Rectal smooth muscle tissue (tissue), 1 donor: ENCODE results near the gene C9orf50.

Experiments
- H3K27ac ChIP-seq: one replicate; pipeline ENCODE4 v1.7.0; 2013; ENCODE audit warnings: low read depth, low read length, inconsistent platforms
- H3K27me3 ChIP-seq: one replicate; pipeline ENCODE4 v1.7.0; 2013; ENCODE audit warnings: low read length; ENCODE audit not compliant: control insufficient read depth, insufficient read depth
- H3K36me3 ChIP-seq: one replicate; pipeline ENCODE4 v1.7.0; 2013; ENCODE audit warnings: low read length; ENCODE audit not compliant: control insufficient read depth, insufficient read depth
- H3K4me1 ChIP-seq: one replicate; pipeline ENCODE4 v1.7.0; 2013; ENCODE audit warnings: low read length; ENCODE audit not compliant: control insufficient read depth, insufficient read depth
- H3K4me3 ChIP-seq: one replicate; pipeline ENCODE4 v1.7.0; 2013; ENCODE audit warnings: low read length
- H3K9ac ChIP-seq: one replicate; pipeline ENCODE4 v1.7.0; 2013; ENCODE audit warnings: low read length

The C9orf50 gene

DNA sequence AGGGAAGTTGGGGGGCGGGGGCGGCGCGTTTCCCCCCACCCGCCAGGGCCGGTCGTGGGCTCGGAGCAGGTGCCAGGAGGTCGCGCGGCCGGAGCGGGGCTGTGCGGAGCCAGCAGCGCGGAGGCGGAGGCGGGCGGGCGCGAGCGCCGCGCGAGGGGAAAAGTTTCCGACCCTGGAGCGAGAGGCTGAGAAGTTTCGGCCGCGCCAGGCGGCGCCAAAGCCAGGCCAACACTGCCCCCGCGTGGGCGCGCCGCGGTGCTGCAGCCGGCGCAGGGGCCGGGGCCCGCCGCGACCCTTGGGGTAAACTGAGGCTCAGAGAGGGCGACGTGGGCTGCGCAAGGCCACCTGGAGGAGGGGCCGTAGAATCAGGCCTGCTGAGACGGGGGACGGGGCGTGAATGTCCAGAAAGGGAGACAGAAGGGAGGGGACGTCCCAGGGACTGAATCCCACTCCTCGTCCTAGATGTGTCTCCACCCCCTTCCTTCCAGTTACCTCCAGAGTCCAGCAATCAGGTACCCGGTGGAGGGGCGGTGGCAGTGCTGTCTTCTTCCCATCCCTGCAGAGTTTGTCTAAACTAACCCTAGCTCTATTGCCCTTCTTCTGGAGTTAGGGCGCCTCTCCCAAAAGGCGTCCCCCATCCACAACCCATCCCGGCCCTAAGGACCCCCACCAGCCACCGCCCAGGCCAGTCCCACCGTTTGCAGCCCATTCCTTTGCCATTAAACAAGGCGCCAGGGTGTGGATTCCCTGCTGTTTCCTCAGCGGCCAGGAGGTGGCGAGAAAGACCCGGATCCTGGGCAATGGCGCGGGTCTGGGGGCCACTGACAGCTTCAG, 10.2 kb downstream of the C9orf50 start:
- Histone ChIP-seq H3K4me3 (peak overlapping the region; percentile 77), H3K27me3 (no peaks in the 10 kb centered on the region), H3K9ac (peak overlapping the region; percentile 82), H3K27ac (peak overlapping the region; percentile 80), H3K36me3 (no peaks in the 10 kb centered on the region), H3K4me1 (peaks cover 3% of the 10 kb centered on the region)

DNA sequence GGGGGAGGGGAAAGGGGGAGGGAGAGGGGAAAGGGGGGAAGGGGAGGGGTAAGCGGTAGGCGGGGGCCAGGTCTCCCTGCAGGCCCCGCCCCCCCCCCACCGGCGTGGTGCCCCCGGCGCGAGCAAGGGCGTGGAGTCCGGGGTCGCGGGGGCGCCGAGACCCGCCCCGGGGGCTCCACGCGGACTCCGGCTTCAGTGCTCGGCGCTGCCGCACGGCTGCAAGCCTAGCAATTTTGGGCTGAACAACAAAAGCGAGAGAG, 10.8 kb downstream of the C9orf50 start:
- Histone ChIP-seq H3K9ac (no peak overlapping the region), H3K36me3 (no peaks in the 10 kb centered on the region), H3K27me3 (no peaks in the 10 kb centered on the region), H3K4me3 (peak overlapping the region; percentile 77), H3K4me1 (peaks cover 3% of the 10 kb centered on the region), H3K27ac (peak overlapping the region; percentile 80)

DNA sequence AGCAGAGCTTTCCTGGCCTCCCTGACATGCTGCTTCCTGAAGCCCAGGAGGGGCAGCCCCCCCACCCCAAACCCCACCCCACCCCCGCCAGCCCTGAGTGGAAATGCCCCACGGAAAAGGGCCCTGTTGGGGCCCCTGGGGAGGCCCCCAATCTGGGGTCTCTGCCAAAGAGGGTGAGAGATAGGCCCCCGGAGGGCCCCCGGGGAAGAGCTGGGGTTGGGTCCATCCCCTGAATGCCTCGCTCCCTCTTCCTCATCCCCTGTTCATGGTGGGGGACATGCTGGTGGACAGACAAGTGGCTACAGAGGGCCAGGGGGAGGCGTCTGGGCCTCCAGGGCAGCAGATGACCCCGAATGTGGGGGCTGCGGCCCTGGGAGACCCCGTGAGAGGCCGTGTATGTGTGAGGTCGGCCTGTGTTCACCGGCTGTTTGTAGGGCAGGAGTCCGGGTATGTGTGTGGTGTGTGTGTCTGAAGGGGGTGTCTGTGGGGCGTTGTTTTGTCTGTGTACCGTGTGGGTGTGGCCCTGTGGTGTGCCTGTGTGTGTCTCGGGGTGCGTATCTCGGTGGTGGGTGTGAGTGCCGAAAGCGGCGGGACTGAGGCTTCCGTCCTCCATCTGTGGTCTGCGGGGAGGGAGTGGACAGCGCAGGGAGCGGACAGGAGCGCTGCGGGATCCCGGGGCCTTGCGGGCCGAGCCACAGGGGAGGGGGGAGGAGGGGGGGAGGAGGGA, 11.3 kb downstream of the C9orf50 start:
- no peaks in the 10 kb centered on the region for H3K27me3 ChIP-seq
- H3K9ac ChIP-seq = peak overlapping the region; percentile 32
- H3K4me1 ChIP-seq = peaks cover 3% of the 10 kb centered on the region
- no peaks in the 10 kb centered on the region for H3K36me3 ChIP-seq
- H3K4me3 ChIP-seq = peak overlapping the region; percentile 51
- peak overlapping the region; percentile 61 for H3K27ac ChIP-seq

DNA sequence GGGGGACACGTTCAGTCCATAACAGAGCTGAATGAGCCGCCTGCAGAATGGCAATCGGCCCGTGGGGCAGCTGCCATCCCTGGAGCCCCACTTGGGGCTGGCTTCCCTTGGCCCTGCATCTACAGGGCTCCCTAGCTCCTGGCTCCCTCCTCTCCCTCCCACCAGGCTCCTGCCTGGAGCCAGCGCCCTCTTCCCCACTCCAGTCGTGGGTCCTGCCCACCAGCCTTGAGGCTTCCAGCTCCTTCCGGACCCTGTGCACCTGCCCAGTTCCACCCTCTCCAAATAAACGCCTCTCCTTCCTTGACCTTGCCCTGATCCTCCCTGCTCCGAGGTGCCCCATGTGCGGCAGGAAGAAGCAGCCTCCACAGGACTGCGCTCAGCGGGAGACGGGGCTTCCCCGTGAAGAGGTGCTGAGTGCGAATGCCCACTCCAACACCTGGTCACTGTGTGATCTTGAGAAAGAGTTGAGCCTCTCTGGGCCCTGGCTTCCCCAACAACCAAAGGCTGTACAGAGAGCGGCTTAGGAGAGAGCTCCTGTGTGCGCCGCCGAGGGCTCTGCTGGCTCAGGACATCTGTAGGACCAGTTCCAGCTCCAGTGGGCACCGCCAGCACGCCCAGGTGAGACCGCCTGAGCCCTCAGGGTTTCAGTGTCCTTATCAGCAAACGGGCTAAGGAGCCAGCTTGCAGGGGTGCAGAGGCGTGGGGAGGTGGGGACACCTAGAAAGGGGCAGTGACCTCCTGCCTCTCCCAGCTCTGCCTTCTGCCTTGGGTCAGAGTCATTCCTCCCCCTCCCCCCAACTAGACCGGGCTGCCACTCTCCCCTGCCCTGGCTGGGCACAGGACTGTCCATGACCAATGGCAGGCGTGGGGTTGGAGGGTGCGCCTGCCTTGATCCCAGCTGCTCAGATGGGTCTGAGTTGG, 12.1 kb downstream of the C9orf50 start:
- Histone ChIP-seq H3K9ac (peak overlapping the region; percentile 4), H3K27ac (peak overlapping the region; percentile 22), H3K27me3 (no peaks in the 10 kb centered on the region), H3K4me1 (peaks cover 3% of the 10 kb centered on the region), H3K4me3 (no peak overlapping the region), H3K36me3 (no peaks in the 10 kb centered on the region)

DNA sequence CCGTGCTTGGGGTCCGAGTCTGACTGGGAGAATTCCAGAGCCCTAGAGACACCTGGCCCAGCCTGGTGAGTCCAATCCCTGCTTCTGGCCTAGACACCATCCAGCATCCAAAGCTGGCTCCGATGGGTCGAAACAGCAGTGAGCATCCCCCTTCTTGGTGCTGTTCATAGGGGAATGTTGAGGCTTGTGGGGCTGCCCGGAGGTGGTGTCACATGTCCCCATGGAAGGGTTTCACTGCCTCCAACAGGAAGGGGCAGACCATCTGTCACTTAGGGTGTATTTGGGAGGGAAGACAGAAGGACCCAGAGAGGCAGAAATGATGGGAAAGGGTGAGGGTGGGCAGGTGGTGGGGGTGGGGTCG, 13.9 kb downstream of the C9orf50 start:
- no peak overlapping the region for H3K27ac ChIP-seq
- H3K4me1 ChIP-seq = peaks cover 3% of the 10 kb centered on the region
- H3K4me3 ChIP-seq = no peak overlapping the region
- no peaks in the 10 kb centered on the region for H3K27me3 ChIP-seq
- H3K36me3 ChIP-seq = no peaks in the 10 kb centered on the region
- H3K9ac ChIP-seq = no peak overlapping the region

DNA sequence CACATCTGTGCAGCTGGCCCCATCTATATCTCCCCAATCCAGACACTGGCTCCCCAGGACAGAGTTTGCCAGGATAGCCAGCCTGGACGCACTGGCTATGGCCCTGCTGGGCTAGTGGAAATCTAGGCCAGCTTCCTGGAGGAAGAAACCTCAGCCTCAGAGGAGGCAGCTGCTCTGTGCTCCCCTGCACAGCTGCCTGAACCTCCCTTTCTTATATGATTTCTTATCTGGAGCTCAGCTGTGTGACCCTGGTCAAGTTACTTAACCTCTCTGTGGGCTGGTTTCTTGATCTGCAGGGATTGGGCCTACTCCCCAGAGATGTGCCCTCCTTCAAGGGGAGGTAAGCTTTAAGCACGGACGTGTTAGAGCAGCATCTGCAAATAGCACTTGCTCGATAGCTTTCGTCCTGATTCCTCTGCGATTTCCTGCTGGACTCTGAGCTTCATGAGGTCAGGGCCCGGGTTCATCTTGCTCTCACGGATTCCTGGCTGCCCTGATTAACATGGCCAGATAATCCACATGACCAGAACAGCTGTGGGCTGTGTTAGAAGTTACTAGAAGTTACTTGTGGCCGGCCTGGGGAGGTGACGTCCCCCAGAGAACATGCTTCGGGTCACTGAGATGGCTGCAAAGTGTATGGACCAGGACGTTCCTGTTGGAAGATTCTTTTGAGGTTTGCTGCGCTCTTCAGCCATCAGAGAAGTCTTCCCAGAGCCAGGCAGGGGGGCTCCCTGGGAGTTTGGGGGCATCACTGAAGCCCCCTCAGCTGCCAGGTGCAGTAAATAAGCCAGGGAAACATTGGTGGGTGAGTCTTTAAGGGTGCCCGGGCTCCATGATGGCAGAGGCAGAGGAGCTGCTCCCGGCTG, 14.5 kb downstream of the C9orf50 start:
- no peaks in the 10 kb centered on the region for H3K27me3 ChIP-seq
- no peak overlapping the region for H3K9ac ChIP-seq
- H3K4me1 ChIP-seq = peaks cover 3% of the 10 kb centered on the region
- no peaks in the 10 kb centered on the region for H3K36me3 ChIP-seq
- no peak overlapping the region for H3K27ac ChIP-seq
- H3K4me3 ChIP-seq = no peak overlapping the region

DNA sequence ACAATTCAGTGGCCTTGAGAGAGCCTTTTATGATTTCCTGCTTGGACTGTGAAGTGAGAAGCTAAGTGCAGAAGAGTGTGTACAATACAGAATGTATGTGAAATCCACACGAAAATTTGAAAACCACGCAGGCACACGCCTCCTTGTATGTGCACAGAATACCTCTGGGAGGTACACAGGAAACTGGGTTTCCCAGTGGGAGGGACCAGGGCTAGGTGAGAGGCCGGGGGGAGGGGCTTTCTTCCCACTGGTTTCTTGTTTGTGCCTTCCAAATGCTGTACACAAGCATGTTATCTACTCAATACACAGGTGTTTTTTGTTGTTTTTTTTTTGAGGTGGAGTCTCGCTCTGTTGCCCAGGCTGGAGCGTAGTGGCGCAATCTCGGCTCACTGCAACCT, 16.1 kb downstream of the C9orf50 start:
- H3K4me3 ChIP-seq = no peak overlapping the region
- H3K36me3 ChIP-seq = no peaks in the 10 kb centered on the region
- no peak overlapping the region for H3K9ac ChIP-seq
- no peaks in the 10 kb centered on the region for H3K27me3 ChIP-seq
- no peaks in the 10 kb centered on the region for H3K4me1 ChIP-seq
- no peak overlapping the region for H3K27ac ChIP-seq

DNA sequence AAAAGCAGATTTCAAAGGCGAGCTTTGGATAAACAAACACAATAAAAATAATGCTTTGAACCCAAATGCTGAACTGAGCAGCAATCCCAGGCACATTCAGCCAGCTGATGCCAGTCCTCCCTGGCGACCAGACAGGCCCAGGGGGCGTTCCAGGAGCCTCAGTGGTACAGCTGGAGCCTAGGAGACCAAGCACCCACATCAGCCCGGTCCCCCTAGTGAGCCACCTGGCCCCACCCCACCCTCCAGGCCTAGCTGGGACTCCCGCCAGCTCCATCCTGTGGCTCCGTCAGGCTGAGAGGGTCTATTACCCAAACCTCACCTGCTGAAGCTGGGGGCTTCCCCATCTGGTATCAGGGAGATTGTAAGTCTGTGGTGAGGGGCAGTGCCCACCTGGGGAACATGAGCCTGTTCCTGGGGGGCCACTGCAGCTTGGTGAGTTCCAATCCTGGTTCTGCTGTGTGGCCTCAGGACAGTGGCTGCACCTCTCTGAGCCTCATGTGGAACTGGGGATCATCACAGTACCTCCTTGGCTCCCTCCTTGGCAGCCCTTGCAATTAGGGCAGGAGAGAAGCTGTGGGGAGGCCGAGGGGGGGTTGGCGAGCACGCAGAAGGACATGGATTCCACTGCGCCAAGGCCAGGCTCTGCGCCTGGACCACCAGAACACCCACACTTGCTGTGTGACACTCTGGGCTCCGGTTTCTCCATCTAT, 16.7 kb downstream of the C9orf50 start:
- H3K4me3 ChIP-seq = no peak overlapping the region
- H3K36me3 ChIP-seq = no peaks in the 10 kb centered on the region
- H3K4me1 ChIP-seq = no peaks in the 10 kb centered on the region
- H3K27ac ChIP-seq = no peak overlapping the region
- H3K9ac ChIP-seq = no peak overlapping the region
- no peaks in the 10 kb centered on the region for H3K27me3 ChIP-seq

DNA sequence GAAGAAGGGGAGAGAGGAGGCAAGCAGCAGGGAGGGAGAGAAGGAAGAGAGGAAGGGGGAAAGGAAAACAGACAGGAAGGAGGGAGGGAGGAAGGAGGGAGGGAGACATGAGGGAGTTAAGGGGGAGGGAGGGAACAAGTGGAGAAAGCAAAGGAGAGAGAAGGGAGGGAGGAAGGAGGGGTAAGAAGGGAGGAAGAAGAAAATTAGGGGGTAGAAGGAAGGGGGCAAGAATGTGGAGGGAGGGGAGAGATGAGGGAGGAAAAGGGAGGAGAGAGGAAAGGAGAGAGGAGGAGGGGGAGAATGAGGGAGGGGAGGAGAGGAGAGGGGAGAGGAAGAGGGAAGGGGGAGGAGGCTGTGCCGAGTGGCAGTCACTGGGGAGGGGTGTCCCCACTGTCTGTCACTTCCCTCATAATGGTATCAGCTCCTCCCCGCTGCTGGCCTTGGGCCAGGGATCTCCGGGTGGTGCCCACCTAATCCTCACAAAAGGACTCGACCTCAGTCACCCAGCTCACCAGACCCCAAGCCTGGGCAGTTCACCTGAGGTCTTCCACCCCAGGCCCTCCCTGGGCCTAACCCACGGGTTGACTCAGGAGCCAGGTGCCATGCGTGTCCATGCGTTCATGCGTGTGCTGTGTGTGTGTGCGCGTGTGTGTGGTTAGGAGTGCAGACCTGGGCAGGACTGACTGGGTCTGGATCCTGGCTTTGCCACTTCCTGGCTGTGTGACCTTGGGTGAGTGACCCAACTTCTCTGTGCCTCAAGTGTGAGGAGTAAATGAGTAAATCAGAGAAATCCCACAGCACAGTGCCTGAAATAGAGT, 18.1 kb downstream of the C9orf50 start:
- H3K27ac ChIP-seq = no peak overlapping the region
- H3K27me3 ChIP-seq = no peaks in the 10 kb centered on the region
- no peak overlapping the region for H3K9ac ChIP-seq
- H3K4me1 ChIP-seq = no peaks in the 10 kb centered on the region
- H3K36me3 ChIP-seq = no peaks in the 10 kb centered on the region
- no peak overlapping the region for H3K4me3 ChIP-seq

DNA sequence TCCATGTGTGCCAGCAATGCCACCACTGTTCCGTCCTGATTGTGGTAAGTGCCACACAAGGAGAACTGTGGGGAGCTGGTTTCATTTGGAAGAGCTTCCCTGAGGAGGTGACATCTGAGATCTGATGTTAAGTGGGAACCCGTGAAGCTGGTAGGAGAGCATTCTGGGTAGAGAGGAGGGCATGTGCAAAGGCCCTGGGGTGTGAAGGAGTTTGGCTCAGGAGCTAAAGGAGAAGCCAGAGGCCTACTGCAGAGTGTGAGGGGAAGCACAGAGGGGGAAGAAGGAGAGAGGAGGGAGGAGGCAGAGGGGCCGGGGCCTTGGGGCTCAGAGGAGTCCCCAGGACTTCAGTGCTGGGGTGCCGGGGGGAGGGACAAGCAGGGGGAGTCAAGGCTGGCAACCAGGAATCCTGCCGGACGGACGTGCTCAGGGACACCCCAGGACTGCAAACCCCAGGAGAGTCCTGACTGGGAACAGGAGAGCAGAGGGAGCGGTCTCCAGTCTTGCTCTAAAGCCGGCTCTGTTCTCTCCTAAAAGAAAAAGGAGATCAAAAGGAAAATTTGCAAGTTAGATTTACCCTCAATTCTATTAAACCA, 19.7 kb downstream of the C9orf50 start:
- Histone ChIP-seq H3K27ac (no peak overlapping the region), H3K27me3 (no peaks in the 10 kb centered on the region), H3K4me1 (peaks cover 3% of the 10 kb centered on the region), H3K36me3 (no peaks in the 10 kb centered on the region), H3K9ac (no peak overlapping the region), H3K4me3 (no peak overlapping the region)
